Nucleus accumbens (tissue), 56 donors: Measurements from ENCODE around the gene ITIH3.

Source experiments
- DNase-seq, 56 donors: peaks; one replicate each; lab custom pipeline; 2025; lab: John Stamatoyannopoulos, UW

ITIH3 gene

GRCh38 chr3:52817860-52818259 is 23.3 kb downstream of the ITIH3 start:
- DNase-seq, result no peak

DNA sequence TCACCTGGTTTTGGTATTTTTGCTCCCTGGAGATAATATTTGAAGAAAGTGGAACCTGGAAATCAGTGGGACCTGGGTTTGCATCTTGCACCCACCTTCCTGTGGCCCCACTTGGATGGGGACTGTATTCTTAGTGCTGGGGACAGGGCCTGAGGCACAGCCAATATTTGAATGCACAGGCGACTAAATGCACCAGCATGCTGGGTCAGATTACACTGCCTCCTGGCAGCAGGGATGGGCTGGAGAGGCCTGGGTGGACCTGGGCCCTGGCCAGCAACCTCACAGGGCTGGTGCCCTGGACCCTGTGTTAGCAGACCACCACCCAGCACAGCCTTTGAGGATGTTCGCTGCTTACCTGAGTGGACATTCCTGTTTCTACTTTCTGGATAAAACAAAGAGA is 25.3 kb downstream of the ITIH3 start:
- no peak for DNase-seq

DNA sequence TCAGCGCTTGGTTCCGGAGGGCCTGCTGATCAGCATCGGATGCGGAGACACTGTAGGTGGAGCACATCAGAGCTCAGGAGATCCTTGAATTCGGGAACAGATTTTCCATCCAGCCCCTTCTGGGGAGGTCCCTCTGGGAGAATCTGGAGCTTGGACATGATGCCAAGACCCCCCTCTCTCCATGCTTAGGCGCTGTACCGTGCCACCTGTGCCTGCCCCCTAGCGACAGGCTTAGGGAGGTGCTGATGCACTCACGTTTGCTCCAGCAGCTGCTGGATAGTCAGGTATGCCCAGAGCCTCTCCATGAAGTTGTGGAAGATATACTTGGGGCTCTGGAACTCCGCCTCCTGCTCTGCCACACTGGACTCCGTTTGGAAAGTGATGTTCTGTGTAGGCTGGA is 26.1 kb downstream of the ITIH3 start:
- DNase-seq, result no peak

- no peak for DNase-seq
Observed at GRCh38 chr3:52822363-52822762, 27.8 kb downstream of the ITIH3 start.

- no peak for DNase-seq
Observed at GRCh38 chr3:52824037-52824436, 29.4 kb downstream of the ITIH3 start.

DNA sequence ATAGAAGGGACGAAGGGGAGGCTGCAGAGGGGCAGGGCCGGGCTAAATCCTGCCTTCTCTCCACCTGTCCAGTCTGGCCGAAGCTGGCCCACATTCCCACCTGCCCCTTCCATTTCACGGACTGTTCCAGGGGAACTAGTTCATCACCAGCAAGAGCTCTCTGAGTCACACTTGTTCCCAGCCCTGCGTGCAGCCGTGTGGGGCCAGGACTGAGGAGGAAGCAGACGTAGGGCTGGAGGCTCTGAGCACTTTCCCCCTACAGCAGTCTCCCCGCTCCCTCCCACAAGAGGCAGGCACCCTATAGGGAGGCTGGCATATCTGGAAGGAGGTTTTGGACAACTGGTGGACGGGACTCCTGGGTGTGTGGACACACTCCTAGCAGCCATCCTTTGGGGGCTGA is 32.8 kb downstream of the ITIH3 start:
- no peak for DNase-seq

DNA sequence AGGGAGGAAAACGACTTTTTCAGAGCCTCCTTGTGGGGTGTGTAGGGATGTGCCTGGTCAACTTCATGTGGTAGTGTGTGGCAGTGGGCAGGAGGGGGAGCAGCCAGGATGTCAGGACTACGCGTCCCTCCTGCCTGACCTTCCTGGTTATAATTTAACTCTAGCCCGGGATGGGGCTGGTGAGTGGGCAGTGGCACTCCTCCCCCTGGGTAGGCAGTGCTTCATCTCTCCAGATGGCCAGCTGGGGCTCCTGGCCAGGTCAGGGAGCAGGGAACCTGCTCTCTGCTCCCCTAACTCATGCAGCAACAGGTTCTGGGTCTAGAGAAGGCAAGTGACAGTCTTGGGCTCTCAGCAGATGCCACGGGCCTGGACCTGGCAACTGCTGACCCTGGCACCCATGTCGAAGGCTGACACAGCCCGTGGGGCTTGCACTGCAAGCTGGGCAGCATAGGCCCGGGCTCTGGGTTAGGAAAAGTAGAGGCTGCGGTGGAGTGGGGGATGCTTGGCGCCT is 33.3 kb downstream of the ITIH3 start:
- DNase-seq, result no peak

- no peak for DNase-seq
Observed at GRCh38 chr3:52829482-52829881, 34.9 kb downstream of the ITIH3 start.

- DNase-seq, result no peak
Observed at GRCh38 chr3:52829906-52830463, 35.4 kb downstream of the ITIH3 start.

DNA sequence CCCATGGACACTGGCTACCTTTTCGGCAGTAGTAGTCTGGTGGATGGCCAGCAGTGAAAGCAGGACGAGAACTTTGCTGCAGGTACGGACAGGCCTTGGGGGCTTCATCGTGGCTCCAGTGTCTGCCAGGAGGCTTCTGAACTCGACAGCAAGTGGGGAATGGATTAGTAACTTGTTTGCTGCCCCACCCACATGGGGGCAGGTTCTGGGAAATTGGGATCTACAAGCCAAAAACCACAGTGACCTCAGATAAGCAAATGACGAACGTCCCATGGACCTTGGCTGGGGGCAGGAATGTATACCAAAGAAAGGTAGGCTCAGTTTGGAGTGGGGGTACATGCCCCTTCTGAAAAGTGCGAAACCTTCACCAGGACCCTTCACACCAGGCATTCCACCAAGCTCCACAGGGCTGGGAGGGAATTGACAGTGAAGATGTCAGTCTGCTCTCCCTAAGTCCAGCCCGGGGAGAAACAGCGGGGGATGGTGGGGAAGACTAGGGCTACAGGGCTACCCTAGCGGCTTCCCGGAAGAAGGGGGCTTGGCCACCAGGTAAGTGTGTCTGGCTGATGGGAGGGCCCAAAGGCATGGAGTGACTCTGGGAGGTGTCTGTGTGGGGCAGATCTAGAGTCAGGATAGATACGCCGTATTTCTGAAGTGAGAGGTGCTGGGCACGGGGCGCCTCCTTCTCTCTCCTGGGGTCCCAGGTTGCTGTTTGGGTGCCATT is 36.1 kb downstream of the ITIH3 start, which contains the start of gene ITIH4:
Gene ITIH4, minus strand, starts transcription at position 138 of the 724 bp plus-strand sequence. Its CDS starts 30 bp downstream, at position 108.
- DNase-seq, result no peak

DNA sequence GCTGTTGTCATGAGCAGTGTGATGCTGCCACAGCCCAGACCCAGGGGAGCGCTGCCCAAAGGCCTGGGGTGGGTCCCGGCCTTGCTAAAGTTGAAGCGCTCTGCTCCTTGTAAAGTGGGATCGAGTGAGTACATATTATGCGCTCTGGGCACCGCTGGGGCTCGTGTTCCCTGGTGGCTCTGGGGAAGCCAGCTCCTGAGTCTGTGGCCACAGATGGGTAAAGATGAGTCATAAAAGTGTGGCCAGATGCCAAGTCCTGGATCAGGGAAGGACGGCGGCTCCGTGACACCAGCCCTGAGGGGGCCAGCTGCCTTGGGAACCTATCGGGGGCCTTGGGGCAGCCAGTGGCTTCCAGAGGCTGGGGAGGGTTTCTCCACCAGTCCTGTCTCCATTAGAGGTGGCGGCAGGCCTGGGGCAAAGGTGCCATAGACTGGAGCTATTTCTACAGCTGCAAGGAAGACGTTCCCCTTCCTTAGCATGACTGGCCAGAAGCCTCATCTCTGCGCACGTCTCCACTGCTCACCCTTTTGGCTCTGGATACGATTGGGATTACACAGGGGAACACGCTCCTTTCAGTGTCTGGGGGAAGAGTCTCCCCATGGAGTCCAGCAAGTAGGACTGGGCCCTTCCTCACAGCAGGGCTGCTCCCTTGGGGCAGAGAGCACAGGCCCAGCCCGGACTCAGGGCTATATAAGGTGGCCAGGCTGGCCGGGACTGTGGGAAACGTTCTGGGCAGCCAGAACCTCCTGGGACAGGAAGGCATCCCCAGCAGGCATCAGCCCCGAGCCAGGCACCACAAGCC is 37.1 kb downstream of the ITIH3 start:
- DNase-seq, result peak in 3 of 56 donors; percentile 7 to 48 (median 8)

GRCh38 chr3:52833202-52833601 is 38.6 kb downstream of the ITIH3 start:
- no peak for DNase-seq

- DNase-seq, result no peak
Observed at GRCh38 chr3:52834871-52835501, 40.4 kb downstream of the ITIH3 start, which contains the start of gene MUSTN1. TSS of gene MUSTN1 (minus strand) at chr3:52835019. CDS start at chr3:52834948, 71 bp downstream.

DNA sequence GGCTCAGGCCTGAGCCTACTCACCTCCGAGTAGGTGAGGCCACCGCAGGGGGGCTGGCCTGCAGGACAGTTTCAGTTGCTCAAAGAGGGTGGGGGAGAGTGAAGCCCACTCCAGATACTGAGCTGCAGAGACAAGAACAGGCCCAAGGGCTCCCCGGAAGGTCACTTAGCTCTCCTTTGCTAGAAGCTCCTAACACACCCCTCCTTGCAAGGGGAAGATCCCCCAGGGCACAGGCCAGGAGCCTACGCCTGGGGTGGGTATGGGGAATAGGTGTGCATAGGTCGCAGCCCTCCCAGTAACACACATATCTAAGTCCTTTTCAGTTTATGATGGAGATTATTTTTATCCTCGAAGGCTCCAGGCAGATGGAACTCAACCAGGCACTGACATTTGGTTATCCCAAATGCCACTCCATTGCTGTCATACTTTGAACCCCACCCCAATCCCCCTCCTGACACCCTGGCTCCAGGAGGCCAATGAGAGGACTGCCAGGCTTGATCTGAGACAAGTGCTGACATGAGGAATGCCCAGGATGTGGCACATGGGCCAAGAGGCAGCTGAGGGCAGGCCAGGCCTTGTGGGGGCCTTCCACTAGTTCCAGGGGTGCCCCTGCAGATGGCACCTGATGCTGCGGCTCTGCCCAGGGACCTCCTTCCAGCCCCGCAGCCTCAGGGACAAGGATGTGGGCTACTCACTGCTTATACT is 41.3 kb downstream of the ITIH3 start:
- DNase-seq, result no peak

DNA sequence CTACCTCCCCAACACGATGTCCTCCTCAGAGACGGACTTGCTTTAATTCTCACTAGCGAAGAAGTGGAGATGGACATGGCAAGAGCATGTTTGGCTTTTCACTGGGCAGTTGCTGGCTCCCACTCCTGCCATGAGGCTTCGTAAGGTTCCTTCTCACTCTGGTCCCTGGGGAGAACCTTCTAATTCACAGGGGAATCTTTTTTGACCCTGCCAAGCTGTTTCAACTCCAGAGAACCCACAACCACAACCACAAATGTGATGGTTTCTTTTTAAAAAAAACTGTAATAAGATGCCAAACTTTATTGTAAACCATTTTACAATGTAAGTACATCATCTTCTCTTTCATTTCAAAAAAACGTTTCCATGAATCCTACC is 41.9 kb downstream of the ITIH3 start:
- no peak for DNase-seq

GRCh38 chr3:52836986-52837385 is 42.4 kb downstream of the ITIH3 start:
- no peak for DNase-seq

DNA sequence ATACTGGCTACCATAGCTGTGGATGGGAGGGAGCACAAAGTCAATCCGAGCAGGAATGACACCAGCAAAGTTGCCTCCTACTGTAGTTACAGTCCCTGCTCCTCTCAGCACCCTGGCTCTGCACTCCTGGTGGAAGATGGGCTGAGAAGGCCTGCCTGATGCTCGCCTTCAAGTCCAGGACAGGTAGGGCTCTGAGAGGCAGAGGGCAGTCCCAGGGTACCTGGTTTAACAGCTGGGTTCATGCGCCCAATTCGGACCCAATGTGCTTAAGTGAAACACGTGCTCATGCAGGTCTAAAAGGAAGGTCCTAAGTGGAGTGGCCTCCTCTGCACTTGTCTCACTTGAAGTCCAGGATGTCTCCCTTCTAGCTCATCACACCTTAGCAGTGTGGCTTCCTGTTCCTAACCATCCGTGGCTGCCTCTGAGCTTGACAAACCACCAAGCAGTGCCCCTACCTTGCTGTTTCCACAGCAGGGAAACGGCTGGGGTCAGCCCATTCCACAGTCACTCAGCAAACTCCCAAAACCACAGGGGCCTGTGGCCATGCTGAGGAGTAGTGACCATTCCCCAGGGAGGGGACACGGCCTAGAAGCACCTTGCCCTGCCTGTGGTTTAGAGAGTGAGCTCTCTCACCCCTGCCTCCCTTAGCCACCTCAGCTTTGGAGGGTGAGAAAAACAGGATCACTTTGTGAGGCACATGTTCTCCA is 44.1 kb downstream of the ITIH3 start:
- DNase-seq, result no peak

- DNase-seq, result no peak
Observed at GRCh38 chr3:52839268-52839575, 44.6 kb downstream of the ITIH3 start.

GRCh38 chr3:52839892-52840545 is 45.4 kb downstream of the ITIH3 start:
- no peak for DNase-seq
